Measurements from ENCODE around the gene MFNG.
A peak's percentile ranks its signal among the peaks of the same experiment; 100 is the strongest.

The MFNG gene

GRCh38 chr22:37420686-37421467, 65.3 kb downstream of the MFNG start:
- no peak for DNase-seq

- DNase-seq, result peak; percentile 46
These were observed 66.1 kb downstream of the MFNG start for GRCh38 chr22:37419969-37420685.

GRCh38 chr22:37419370-37419968, 66.7 kb downstream of the MFNG start:
- no peak for DNase-seq
